ENCODE data around the gene WDHD1.

- no peak for TF ChIP-seq CTCF (conservative IDR thresholded peaks at IDR 0.05; ENCODE audit: low read depth, low read length)
- TF ChIP-seq EZH2 (IDR thresholded peaks at IDR 0.05; ENCODE audit: low read length, unreplicated experiment) = no peak
- TF ChIP-seq EZH2phosphoT487 (IDR thresholded peaks at IDR 0.05; ENCODE audit: borderline replicate concordance, low read length) = no peak
Observed at GRCh38 chr14:55065411-55065810, 38.5 kb upstream of the WDHD1 start.

Data from PC-3 (cell line).